DND-41 (cell line): ENCODE results near the gene PTPRD.

Experiments
- ATAC-seq: fragments of 200-7000 bp; cut with Tn5 transposase; 3 replicates; pipeline ENCODE4 v1.9.1; 2021; ENCODE audit warnings: low read depth; ENCODE audit not compliant: insufficient read depth
- DNase-seq: peaks from one replicate; pipeline ENCODE4 v3.0.0-alpha.2; 2020
- H2AFZ ChIP-seq: 2 replicates; pipeline ENCODE4 v1.6.0; 2012; ENCODE audit warnings: low read depth, low read length
- H3K27ac ChIP-seq: 2 replicates; pipeline ENCODE4 v1.5.1; 2012; ENCODE audit warnings: low read length, inconsistent platforms
- H3K27me3 ChIP-seq: fragments of 200-600 bp; sonication (generic); 2 replicates; pipeline ENCODE4 v1.6.0; 2012; ENCODE audit warnings: low read length, mild to moderate bottlenecking, inconsistent platforms; ENCODE audit not compliant: insufficient read depth, poor library complexity
- H3K36me3 ChIP-seq: 2 replicates; pipeline ENCODE4 v1.5.1; 2012; ENCODE audit warnings: low read length, inconsistent platforms; ENCODE audit not compliant: insufficient read depth
- H3K4me1 ChIP-seq: 2 replicates; pipeline ENCODE4 v1.5.1; 2012; ENCODE audit warnings: mild to moderate bottlenecking, low read length; ENCODE audit not compliant: insufficient read depth
- H3K4me2 ChIP-seq: 2 replicates; pipeline ENCODE4 v1.6.0; 2012; ENCODE audit warnings: mild to moderate bottlenecking, moderate library complexity, low read length, inconsistent platforms; ENCODE audit not compliant: insufficient read depth
- H3K4me3 ChIP-seq, 2 experiments: fragments of 200-600 bp in 1 of 2; shearing (Covaris generic) in 1 of 2; 2 replicates each; pipeline ENCODE4 v1.5.1; 2012 to 2016; ENCODE audit warnings: inconsistent platforms in 2 of 2, low read length in 2 of 2, mild to moderate bottlenecking in 2 of 2, low read depth in 1 of 2, moderate library complexity in 1 of 2
- H3K79me2 ChIP-seq: 2 replicates; pipeline ENCODE4 v1.6.0; 2012; ENCODE audit warnings: low read length, inconsistent platforms; ENCODE audit not compliant: insufficient read depth
- H3K9ac ChIP-seq: 2 replicates; pipeline ENCODE4 v1.6.0; 2012; ENCODE audit warnings: low read depth, mild to moderate bottlenecking, inconsistent platforms, low read length, moderate library complexity
- H3K9me3 ChIP-seq: 2 replicates; pipeline ENCODE4 v1.5.1; 2012; ENCODE audit warnings: low read length, moderate library complexity, mild to moderate bottlenecking, inconsistent platforms; ENCODE audit not compliant: insufficient read depth, severe bottlenecking
- H4K20me1 ChIP-seq: 2 replicates; pipeline ENCODE4 v1.6.0; 2012; ENCODE audit warnings: low read length; ENCODE audit not compliant: insufficient read depth
- CTCF ChIP-seq: IDR thresholded peaks from 2 replicates; pipeline ENCODE4 v1.5.1; 2012; ENCODE audit warnings: borderline replicate concordance, low read length, moderate library complexity, mild to moderate bottlenecking; ENCODE audit not compliant: poor library complexity, severe bottlenecking; ENCODE audit errors: extremely low read depth
- EZH2 ChIP-seq: IDR thresholded peaks from 3 replicates; pipeline ENCODE4 v1.6.1; 2012; ENCODE audit warnings: borderline replicate concordance, low read depth, mild to moderate bottlenecking, moderate library complexity, low read length, inconsistent platforms; ENCODE audit not compliant: severe bottlenecking

The PTPRD gene

GRCh38 chr9:10108815-10109214 lies 504.0 kb downstream of the PTPRD start:
- H3K36me3 ChIP-seq = no peaks in the 10 kb centered on the region
- H4K20me1 ChIP-seq = no peaks in the 10 kb centered on the region
- H2AFZ ChIP-seq = no peak overlapping the region
- H3K4me2 ChIP-seq = no peak overlapping the region
- H3K9me3 ChIP-seq = no peaks in the 10 kb centered on the region
- ATAC-seq (no peak), DNase-seq (no peak)
- TF ChIP-seq EZH2 (no peak), CTCF (no peak)
- H3K4me1 ChIP-seq = no peaks in the 10 kb centered on the region
- no peak overlapping the region for H3K27ac ChIP-seq
- no peaks in the 10 kb centered on the region for H3K27me3 ChIP-seq
- no peak overlapping the region for H3K9ac ChIP-seq
- no peak overlapping the region for H3K4me3 ChIP-seq
- no peaks in the 10 kb centered on the region for H3K79me2 ChIP-seq

- ATAC-seq (no peak), DNase-seq (no peak)
- Histone ChIP-seq H3K9me3 (no peaks in the 10 kb centered on the region), H3K4me1 (no peaks in the 10 kb centered on the region), H3K4me2 (no peak overlapping the region), H3K4me3 (no peak overlapping the region), H3K36me3 (no peaks in the 10 kb centered on the region), H2AFZ (no peak overlapping the region), H3K27ac (no peak overlapping the region), H3K9ac (no peak overlapping the region), H4K20me1 (no peaks in the 10 kb centered on the region), H3K79me2 (no peaks in the 10 kb centered on the region), H3K27me3 (no peaks in the 10 kb centered on the region)
- no peak for TF ChIP-seq EZH2
- TF ChIP-seq CTCF = no peak
These were observed 508.0 kb downstream of the PTPRD start for GRCh38 chr9:10104774-10105173.

- H3K4me2 ChIP-seq = no peak overlapping the region
- no peaks in the 10 kb centered on the region for H3K27me3 ChIP-seq
- no peaks in the 10 kb centered on the region for H3K79me2 ChIP-seq
- DNase-seq (no peak), ATAC-seq (no peak)
- no peaks in the 10 kb centered on the region for H3K4me1 ChIP-seq
- no peaks in the 10 kb centered on the region for H3K9me3 ChIP-seq
- H4K20me1 ChIP-seq = no peaks in the 10 kb centered on the region
- TF ChIP-seq EZH2 (no peak), CTCF (no peak)
- no peak overlapping the region for H2AFZ ChIP-seq
- H3K4me3 ChIP-seq = no peak overlapping the region
- no peak overlapping the region for H3K9ac ChIP-seq
- no peaks in the 10 kb centered on the region for H3K36me3 ChIP-seq
- H3K27ac ChIP-seq = no peak overlapping the region
These were observed 517.6 kb downstream of the PTPRD start for GRCh38 chr9:10095208-10095607.

DNA sequence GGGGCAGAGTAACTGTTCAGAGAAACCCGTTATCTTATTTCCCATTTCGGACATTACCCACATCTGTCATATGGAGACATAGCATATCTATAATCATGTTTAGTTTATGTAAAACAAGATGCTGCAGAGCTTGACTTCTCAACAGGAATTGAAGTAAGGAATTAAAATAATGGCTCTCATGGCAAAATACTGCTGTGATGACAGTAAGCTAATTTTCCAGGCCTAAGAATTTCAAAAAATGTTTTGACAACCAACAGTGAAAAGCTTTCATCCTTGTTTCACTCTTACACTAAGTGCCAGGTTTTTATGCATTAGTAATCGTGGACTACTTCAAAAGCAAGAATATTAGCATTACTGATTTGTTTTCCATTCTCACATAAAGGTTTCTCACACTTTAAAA lies 518.2 kb downstream of the PTPRD start:
- H3K9me3 ChIP-seq = no peaks in the 10 kb centered on the region
- no peaks in the 10 kb centered on the region for H3K4me1 ChIP-seq
- DNase-seq = no peak
- TF ChIP-seq CTCF = no peak
- no peaks in the 10 kb centered on the region for H3K79me2 ChIP-seq
- no peak overlapping the region for H3K4me2 ChIP-seq
- H3K4me3 ChIP-seq = no peak overlapping the region
- H2AFZ ChIP-seq = no peak overlapping the region
- no peak overlapping the region for H3K9ac ChIP-seq
- H4K20me1 ChIP-seq = no peaks in the 10 kb centered on the region
- no peak for ATAC-seq
- H3K27me3 ChIP-seq = no peaks in the 10 kb centered on the region
- H3K27ac ChIP-seq = no peak overlapping the region
- no peaks in the 10 kb centered on the region for H3K36me3 ChIP-seq
